Measurements from ENCODE around the gene CRMP1. TPM values are rescaled to one million over a fixed set of nuclear protein-coding genes. Genes with fewer than 3 reads are reported as not detected.

The CRMP1 gene
- total RNA-seq, 2 donors from 2014 or later: 1.8 TPM; not detected in 1

GRCh38 chr4:5905714-5906113, 12.8 kb upstream of the CRMP1 start:
- ATAC-seq (ENCODE audit: insufficient number of reproducible peaks, low FRiP score, low read depth) (no peak), DNase-seq (ENCODE audit: low spot score) (no peak)
- Histone ChIP-seq H3K9me3 (no peaks in the 10 kb centered on the region), H3K27ac (no peak overlapping the region), H3K36me3 (no peaks in the 10 kb centered on the region), H3K27me3 (replicated peaks; ENCODE audit: insufficient read depth) (no peaks in the 10 kb centered on the region), H3K4me3 (no peak overlapping the region), H3K4me1 (ENCODE audit: control insufficient read depth in 1 of 2, low read depth in 2 of 2) (no peaks in the 10 kb centered on the region)
- TF ChIP-seq CTCF (IDR thresholded peaks at IDR 0.05): no peak

GRCh38 chr4:5900844-5901243, 8.0 kb upstream of the CRMP1 start:
- DNase-seq (ENCODE audit: low spot score) (no peak), ATAC-seq (ENCODE audit: insufficient number of reproducible peaks, low FRiP score, low read depth) (no peak)
- Histone ChIP-seq H3K9me3 (no peaks in the 10 kb centered on the region), H3K4me1 (ENCODE audit: control insufficient read depth in 1 of 2, low read depth in 2 of 2) (no peaks in the 10 kb centered on the region), H3K36me3 (no peaks in the 10 kb centered on the region), H3K4me3 (no peak overlapping the region), H3K27me3 (replicated peaks; ENCODE audit: insufficient read depth) (no peaks in the 10 kb centered on the region), H3K27ac (no peak overlapping the region)
- TF ChIP-seq CTCF (IDR thresholded peaks at IDR 0.05): no peak

- DNase-seq (ENCODE audit: low spot score) (no peak), ATAC-seq (ENCODE audit: insufficient number of reproducible peaks, low FRiP score, low read depth) (no peak)
- Histone ChIP-seq H3K9me3 (no peaks in the 10 kb centered on the region), H3K4me3 (no peak overlapping the region), H3K27me3 (replicated peaks; ENCODE audit: insufficient read depth) (no peaks in the 10 kb centered on the region), H3K36me3 (no peaks in the 10 kb centered on the region), H3K4me1 (ENCODE audit: control insufficient read depth in 1 of 2, low read depth in 2 of 2) (no peaks in the 10 kb centered on the region), H3K27ac (no peak overlapping the region)
- TF ChIP-seq CTCF (IDR thresholded peaks at IDR 0.05): no peak
Measured at GRCh38 chr4:5899881-5900280, 7.0 kb upstream of the CRMP1 start.

- Histone ChIP-seq H3K27ac (no peak overlapping the region), H3K4me3 (no peak overlapping the region), H3K27me3 (replicated peaks; ENCODE audit: insufficient read depth) (no peaks in the 10 kb centered on the region), H3K9me3 (no peaks in the 10 kb centered on the region), H3K4me1 (ENCODE audit: control insufficient read depth in 1 of 2, low read depth in 2 of 2) (no peaks in the 10 kb centered on the region), H3K36me3 (no peaks in the 10 kb centered on the region)
- no peak for TF ChIP-seq CTCF (IDR thresholded peaks at IDR 0.05)
- no peak for DNase-seq (ENCODE audit: low spot score)
- no peak for ATAC-seq (ENCODE audit: insufficient number of reproducible peaks, low FRiP score, low read depth)
Measured at GRCh38 chr4:5899396-5899795, 6.5 kb upstream of the CRMP1 start.

- no peak overlapping the region for H3K27ac ChIP-seq
- ATAC-seq (ENCODE audit: insufficient number of reproducible peaks, low FRiP score, low read depth) (no peak), DNase-seq (ENCODE audit: low spot score) (no peak)
- no peaks in the 10 kb centered on the region for H3K4me1 ChIP-seq (ENCODE audit: control insufficient read depth in 1 of 2, low read depth in 2 of 2)
- no peaks in the 10 kb centered on the region for H3K9me3 ChIP-seq
- H3K36me3 ChIP-seq: no peaks in the 10 kb centered on the region
- H3K27me3 ChIP-seq (replicated peaks; ENCODE audit: insufficient read depth): no peaks in the 10 kb centered on the region
- no peak overlapping the region for H3K4me3 ChIP-seq
- no peak for TF ChIP-seq CTCF (IDR thresholded peaks at IDR 0.05)
Measured at GRCh38 chr4:5897674-5898073, 4.8 kb upstream of the CRMP1 start.

Measured in thoracic aorta (tissue), 2 donors.